Measurements from ENCODE around the gene ACACA. TPM values are rescaled to one million over a fixed set of nuclear protein-coding genes. Genes with fewer than 3 reads are reported as not detected.

The ACACA gene
- total and polyA plus RNA-seq, 9 donors = 18.1 to 38.0 (median 24.4) TPM

GRCh38 chr17:37276475-37276874 is 130.2 kb downstream of the ACACA start:
- H3K36me3 ChIP-seq (ENCODE audit: control insufficient read depth, insufficient read depth, low read length) = peaks cover 9% of the 10 kb centered on the region

DNA sequence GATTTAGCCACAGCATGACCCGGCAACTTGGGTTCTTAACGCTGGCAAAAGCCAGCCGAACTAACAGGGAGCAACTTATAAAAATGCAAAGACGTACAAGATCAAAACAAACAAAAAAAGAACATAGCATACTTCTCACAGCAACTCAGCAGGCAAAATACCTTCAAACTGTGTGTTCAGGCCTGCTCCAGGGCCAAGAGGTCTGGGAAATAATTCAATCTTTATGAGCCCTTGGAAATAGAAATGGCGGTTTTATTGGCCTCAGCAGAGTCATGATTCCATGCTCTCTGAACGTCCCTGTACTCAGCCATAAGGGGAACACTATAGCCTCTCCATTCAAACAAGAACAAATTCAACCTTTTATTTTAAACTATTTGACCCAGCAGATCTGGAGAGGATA is 132.2 kb downstream of the ACACA start:
- no peaks in the 10 kb centered on the region for H3K9me3 ChIP-seq (replicated peaks; ENCODE audit: control insufficient read depth, low read depth, low read length)
- H3K36me3 ChIP-seq (ENCODE audit: control insufficient read depth, insufficient read depth, low read length) = peaks cover 16% of the 10 kb centered on the region
- no peak for DNase-seq
- no peaks in the 10 kb centered on the region for H3K27me3 ChIP-seq (ENCODE audit: control insufficient read depth, insufficient read depth, low read length)
- no peaks in the 10 kb centered on the region for H3K4me1 ChIP-seq (ENCODE audit: control insufficient read depth, insufficient read depth, low read length)
- 20% methylated on average over 1 of the region's 6 CpGs for WGBS (ENCODE audit: insufficient coverage)
- H3K27ac ChIP-seq (ENCODE audit: low read length) = no peak overlapping the region
- no peak overlapping the region for H3K4me3 ChIP-seq (ENCODE audit: low read length)

More at GRCh38 chr17:37276475-37276874, 130.2 kb downstream of the ACACA start:
- no peaks in the 10 kb centered on the region for H3K27me3 ChIP-seq (ENCODE audit: control insufficient read depth, insufficient read depth, low read length)
- H3K4me3 ChIP-seq (ENCODE audit: low read length) = no peak overlapping the region
- DNase-seq = no peak
- WGBS (ENCODE audit: insufficient coverage) = no CpG with 5 or more reads among the region's 1 CpG
- no peak overlapping the region for H3K27ac ChIP-seq (ENCODE audit: low read length)
- H3K4me1 ChIP-seq (ENCODE audit: control insufficient read depth, insufficient read depth, low read length) = no peaks in the 10 kb centered on the region
- H3K9me3 ChIP-seq (replicated peaks; ENCODE audit: control insufficient read depth, low read depth, low read length) = no peaks in the 10 kb centered on the region

- WGBS (ENCODE audit: insufficient coverage) = 80% methylated on average over 1 of the region's 3 CpGs
- peak; percentile 22 for DNase-seq
- Histone ChIP-seq H3K4me3 (ENCODE audit: low read length) (no peak overlapping the region), H3K36me3 (ENCODE audit: control insufficient read depth, insufficient read depth, low read length) (peaks cover 16% of the 10 kb centered on the region), H3K27ac (ENCODE audit: low read length) (no peak overlapping the region), H3K27me3 (ENCODE audit: control insufficient read depth, insufficient read depth, low read length) (no peaks in the 10 kb centered on the region), H3K9me3 (replicated peaks; ENCODE audit: control insufficient read depth, low read depth, low read length) (no peaks in the 10 kb centered on the region), H3K4me1 (ENCODE audit: control insufficient read depth, insufficient read depth, low read length) (no peaks in the 10 kb centered on the region)
Observed at GRCh38 chr17:37273409-37274051, 133.1 kb downstream of the ACACA start.

DNA sequence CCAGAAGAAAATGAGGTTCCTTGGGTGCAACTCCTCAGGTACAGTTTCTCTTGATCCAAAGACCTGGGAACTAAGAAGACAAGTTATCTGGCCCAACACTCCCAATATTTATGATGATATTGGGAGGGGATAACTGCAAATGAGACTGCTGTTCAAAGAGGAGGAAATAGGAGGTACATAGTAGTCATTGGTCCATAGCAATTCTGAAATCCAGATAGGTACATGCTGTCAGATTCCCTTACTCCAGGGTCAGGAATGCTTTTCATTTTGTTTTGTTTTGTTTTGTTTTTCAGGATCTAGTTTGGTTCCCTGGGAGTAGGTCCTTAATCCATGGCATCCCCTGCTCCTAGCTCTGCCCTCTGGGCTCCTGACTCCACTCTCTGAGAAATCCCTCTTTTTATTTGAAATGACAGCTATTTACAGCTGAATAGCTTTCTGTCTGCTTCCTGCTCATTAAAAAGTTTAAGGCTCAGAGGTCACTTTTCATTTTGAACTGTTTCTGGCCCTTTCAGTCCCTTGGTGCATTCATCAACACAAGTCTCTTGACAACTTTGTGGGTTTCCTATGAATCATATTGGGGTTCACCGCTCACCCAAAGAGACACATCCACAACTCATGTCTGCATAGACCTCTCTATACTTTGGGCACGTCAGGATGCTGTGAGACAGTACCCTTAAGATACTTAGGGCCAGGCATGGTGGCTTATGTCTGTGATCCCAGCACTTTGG is 141.0 kb downstream of the ACACA start:
- no peak for DNase-seq
- 100% methylated on average over 1 of the region's 2 CpGs for WGBS (ENCODE audit: insufficient coverage)
- Histone ChIP-seq H3K9me3 (replicated peaks; ENCODE audit: control insufficient read depth, low read depth, low read length) (peaks cover 15% of the 10 kb centered on the region), H3K36me3 (ENCODE audit: control insufficient read depth, insufficient read depth, low read length) (peaks cover 41% of the 10 kb centered on the region), H3K4me3 (ENCODE audit: low read length) (no peak overlapping the region), H3K4me1 (ENCODE audit: control insufficient read depth, insufficient read depth, low read length) (no peaks in the 10 kb centered on the region), H3K27me3 (ENCODE audit: control insufficient read depth, insufficient read depth, low read length) (no peaks in the 10 kb centered on the region), H3K27ac (ENCODE audit: low read length) (no peak overlapping the region)

GRCh38 chr17:37261286-37261685 is 145.3 kb downstream of the ACACA start:
- Histone ChIP-seq H3K27me3 (ENCODE audit: control insufficient read depth, insufficient read depth, low read length) (no peaks in the 10 kb centered on the region), H3K36me3 (ENCODE audit: control insufficient read depth, insufficient read depth, low read length) (peaks cover 36% of the 10 kb centered on the region), H3K4me3 (ENCODE audit: low read length) (no peak overlapping the region), H3K4me1 (ENCODE audit: control insufficient read depth, insufficient read depth, low read length) (no peaks in the 10 kb centered on the region), H3K27ac (ENCODE audit: low read length) (no peak overlapping the region), H3K9me3 (replicated peaks; ENCODE audit: control insufficient read depth, low read depth, low read length) (peaks cover 10% of the 10 kb centered on the region)
- no peak for DNase-seq
- WGBS (ENCODE audit: insufficient coverage) = no CpG with 5 or more reads among the region's 1 CpG

GRCh38 chr17:37259030-37259735 is 147.5 kb downstream of the ACACA start:
- H3K36me3 ChIP-seq (ENCODE audit: control insufficient read depth, insufficient read depth, low read length) = peaks cover 20% of the 10 kb centered on the region

GRCh38 chr17:37256627-37257026 is 150.0 kb downstream of the ACACA start:
- no peak for DNase-seq
- Histone ChIP-seq H3K27ac (ENCODE audit: low read length) (no peak overlapping the region), H3K9me3 (replicated peaks; ENCODE audit: control insufficient read depth, low read depth, low read length) (no peaks in the 10 kb centered on the region), H3K27me3 (ENCODE audit: control insufficient read depth, insufficient read depth, low read length) (no peaks in the 10 kb centered on the region), H3K36me3 (ENCODE audit: control insufficient read depth, insufficient read depth, low read length) (peaks cover 15% of the 10 kb centered on the region), H3K4me1 (ENCODE audit: control insufficient read depth, insufficient read depth, low read length) (no peaks in the 10 kb centered on the region), H3K4me3 (ENCODE audit: low read length) (no peak overlapping the region)
- no CpG with 5 or more reads among the region's 1 CpG for WGBS (ENCODE audit: insufficient coverage)

More at GRCh38 chr17:37259030-37259735, 147.5 kb downstream of the ACACA start:
- DNase-seq = no peak
- Histone ChIP-seq H3K4me1 (ENCODE audit: control insufficient read depth, insufficient read depth, low read length) (no peaks in the 10 kb centered on the region), H3K27me3 (ENCODE audit: control insufficient read depth, insufficient read depth, low read length) (no peaks in the 10 kb centered on the region), H3K4me3 (ENCODE audit: low read length) (no peak overlapping the region), H3K27ac (ENCODE audit: low read length) (no peak overlapping the region), H3K9me3 (replicated peaks; ENCODE audit: control insufficient read depth, low read depth, low read length) (no peaks in the 10 kb centered on the region)
- 100% methylated on average over 1 of the region's 3 CpGs for WGBS (ENCODE audit: insufficient coverage)

- 84% methylated on average over 4 of the region's 5 CpGs for WGBS (ENCODE audit: insufficient coverage)
- no peaks in the 10 kb centered on the region for H3K27me3 ChIP-seq (ENCODE audit: control insufficient read depth, insufficient read depth, low read length)
- DNase-seq = no peak
- H3K9me3 ChIP-seq (replicated peaks; ENCODE audit: control insufficient read depth, low read depth, low read length) = no peaks in the 10 kb centered on the region
- no peak overlapping the region for H3K4me3 ChIP-seq (ENCODE audit: low read length)
- peaks cover 14% of the 10 kb centered on the region for H3K36me3 ChIP-seq (ENCODE audit: control insufficient read depth, insufficient read depth, low read length)
- H3K27ac ChIP-seq (ENCODE audit: low read length) = no peak overlapping the region
- no peaks in the 10 kb centered on the region for H3K4me1 ChIP-seq (ENCODE audit: control insufficient read depth, insufficient read depth, low read length)
Observed at GRCh38 chr17:37255432-37255831, 151.2 kb downstream of the ACACA start.

DNA sequence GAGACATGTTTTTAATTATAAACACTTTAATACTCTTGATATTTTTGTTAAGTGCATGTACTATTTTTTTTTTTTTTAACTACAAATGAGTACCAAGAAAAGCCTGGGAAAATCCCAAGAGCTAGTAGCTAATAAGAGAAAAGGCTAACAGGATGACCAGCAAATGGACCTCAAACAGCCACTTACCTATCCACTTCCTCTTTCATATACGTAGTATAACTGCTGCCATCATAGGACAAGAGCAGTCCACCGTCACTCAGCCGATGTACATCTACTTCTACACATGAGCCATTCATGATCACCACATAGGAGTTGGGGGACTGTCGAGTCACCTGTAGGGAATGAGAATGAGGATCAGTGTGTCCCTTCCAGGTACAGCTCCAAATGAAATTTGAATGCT is 158.8 kb downstream of the ACACA start:
- no peaks in the 10 kb centered on the region for H3K4me1 ChIP-seq (ENCODE audit: control insufficient read depth, insufficient read depth, low read length)
- DNase-seq = no peak
- H3K9me3 ChIP-seq (replicated peaks; ENCODE audit: control insufficient read depth, low read depth, low read length) = no peaks in the 10 kb centered on the region
- WGBS (ENCODE audit: insufficient coverage) = no CpG with 5 or more reads among the region's 4 CpGs
- peaks cover 50% of the 10 kb centered on the region for H3K36me3 ChIP-seq (ENCODE audit: control insufficient read depth, insufficient read depth, low read length)
- H3K4me3 ChIP-seq (ENCODE audit: low read length) = no peak overlapping the region
- H3K27ac ChIP-seq (ENCODE audit: low read length) = no peak overlapping the region
- H3K27me3 ChIP-seq (ENCODE audit: control insufficient read depth, insufficient read depth, low read length) = no peaks in the 10 kb centered on the region

DNA sequence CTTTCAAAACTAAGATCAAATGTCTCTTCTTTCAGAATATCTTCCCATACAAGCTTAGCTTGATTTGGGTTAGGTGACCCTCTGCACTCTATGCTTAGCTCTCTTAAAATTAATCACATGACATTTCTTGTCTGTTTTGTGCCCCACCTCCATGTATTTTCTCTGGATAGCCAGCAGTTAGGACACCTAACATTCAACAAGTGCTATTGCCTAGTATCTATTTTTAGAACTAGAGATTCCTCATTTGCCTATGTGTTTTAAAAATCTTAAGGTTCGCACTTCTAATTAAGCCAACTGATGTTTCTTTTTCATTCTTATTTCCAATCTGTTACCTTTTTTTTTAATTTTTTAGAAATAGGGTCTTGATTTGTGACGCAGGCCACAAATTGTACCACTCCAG is 160.6 kb downstream of the ACACA start:
- WGBS (ENCODE audit: insufficient coverage) = 89% methylated on average over 1 of the region's 2 CpGs
- H3K27ac ChIP-seq (ENCODE audit: low read length) = no peak overlapping the region

More for the DNA sequence above, 160.6 kb downstream of the ACACA start:
- H3K4me3 ChIP-seq (ENCODE audit: low read length) = no peak overlapping the region
- no peaks in the 10 kb centered on the region for H3K4me1 ChIP-seq (ENCODE audit: control insufficient read depth, insufficient read depth, low read length)
- H3K27me3 ChIP-seq (ENCODE audit: control insufficient read depth, insufficient read depth, low read length) = no peaks in the 10 kb centered on the region
- peaks cover 55% of the 10 kb centered on the region for H3K36me3 ChIP-seq (ENCODE audit: control insufficient read depth, insufficient read depth, low read length)
- no peaks in the 10 kb centered on the region for H3K9me3 ChIP-seq (replicated peaks; ENCODE audit: control insufficient read depth, low read depth, low read length)
- no peak for DNase-seq
